ENCODE measurements around the gene DSC3. TPM values are rescaled to one million over a fixed set of nuclear protein-coding genes. Genes with fewer than 3 reads are reported as not detected.

The DSC3 gene
- total RNA-seq, 4 donors from 2014 or later, result 1.1 TPM; not detected in 3

- TF ChIP-seq CTCF (IDR thresholded peaks at IDR 0.05; ENCODE audit: low read depth), result no peak
These were observed 23.7 kb upstream of the DSC3 start for GRCh38 chr18:31066266-31066665.

GRCh38 chr18:31065036-31065773 is 22.7 kb upstream of the DSC3 start:
- TF ChIP-seq CTCF (IDR thresholded peaks at IDR 0.05; ENCODE audit: low read depth), result no peak

- no peak for TF ChIP-seq CTCF (IDR thresholded peaks at IDR 0.05; ENCODE audit: low read depth)
These were observed 21.6 kb upstream of the DSC3 start for GRCh38 chr18:31064130-31064529.

GRCh38 chr18:31061945-31062344 is 19.4 kb upstream of the DSC3 start:
- no peak for TF ChIP-seq CTCF (IDR thresholded peaks at IDR 0.05; ENCODE audit: low read depth)

GRCh38 chr18:31058897-31059296 is 16.4 kb upstream of the DSC3 start:
- TF ChIP-seq CTCF (IDR thresholded peaks at IDR 0.05; ENCODE audit: low read depth), result no peak

- TF ChIP-seq CTCF (IDR thresholded peaks at IDR 0.05; ENCODE audit: low read depth), result no peak
These were observed 15.4 kb upstream of the DSC3 start for GRCh38 chr18:31057917-31058316.

- TF ChIP-seq CTCF (IDR thresholded peaks at IDR 0.05; ENCODE audit: low read depth), result no peak
These were observed 14.5 kb upstream of the DSC3 start for GRCh38 chr18:31057051-31057450.
